Fibroblast of villous mesenchyme (primary cell): ENCODE data around the gene ADARB2. TPM values are rescaled to one million over a fixed set of nuclear protein-coding genes. Genes with fewer than 3 reads are reported as not detected.

Experiments used
- DNase-seq: peaks from one replicate; pipeline ENCODE4 v3.0.0-alpha.2; 2010; ENCODE audit warnings: low read depth
- H3K4me3 ChIP-seq: 2 replicates; pipeline ENCODE4 v1.5.1; 2011; ENCODE audit warnings: low read depth, mild to moderate bottlenecking, low read length
- CTCF ChIP-seq: IDR thresholded peaks from 2 replicates; pipeline ENCODE4 v1.5.1; 2012; ENCODE audit warnings: low read depth, mild to moderate bottlenecking, low read length; ENCODE audit not compliant: insufficient read depth
- total RNA-seq: library from RNA; depleted of rRNA; stranded (reverse); fragments of >200 nt; gene quantifications from 2 replicates; pipeline ENCODE4 v1.2.3, GENCODE V29; 2012

The ADARB2 gene
- total RNA-seq, 1 donor, result not detected

- no peak for DNase-seq
- H3K4me3 ChIP-seq, result no peak overlapping the region
- TF ChIP-seq CTCF, result no peak
Measured at GRCh38 chr10:1157615-1157933, 579.8 kb downstream of the ADARB2 start.

- DNase-seq, result no peak
- no peak overlapping the region for H3K4me3 ChIP-seq
- TF ChIP-seq CTCF, result no peak
Measured at GRCh38 chr10:1156921-1157614, 580.3 kb downstream of the ADARB2 start.

GRCh38 chr10:1156616-1156886 is 580.8 kb downstream of the ADARB2 start:
- H3K4me3 ChIP-seq, result no peak overlapping the region
- no peak for DNase-seq
- TF ChIP-seq CTCF, result no peak

- no peak for TF ChIP-seq CTCF
- no peak overlapping the region for H3K4me3 ChIP-seq
- DNase-seq, result no peak
Measured at GRCh38 chr10:1155791-1156615, 581.3 kb downstream of the ADARB2 start.

GRCh38 chr10:1154531-1155295 is 582.6 kb downstream of the ADARB2 start:
- no peak for DNase-seq
- TF ChIP-seq CTCF, result no peak
- H3K4me3 ChIP-seq, result no peak overlapping the region

- DNase-seq, result no peak
- no peak overlapping the region for H3K4me3 ChIP-seq
- no peak for TF ChIP-seq CTCF
Measured at GRCh38 chr10:1153805-1154351, 583.4 kb downstream of the ADARB2 start.
